ENCODE measurements around the gene MCOLN2. TPM values are rescaled to one million over a fixed set of nuclear protein-coding genes. Genes with fewer than 3 reads are reported as not detected.
A peak's percentile ranks its signal among the peaks of the same experiment; 100 is the strongest.
"Not testable (repeated sequence)": the region's sequence is repeated elsewhere in the genome, so short reads cannot be mapped to it uniquely, and the experiment has no call there.

The MCOLN2 gene
- total RNA-seq, 2 experiments from 2014 or later, result 9.7 TPM

- H3K9me3 Mint-ChIP-seq, result no peaks in the 10 kb centered on the region
- intact Hi-C loops (cut with DNase I, micrococcal nuclease), result no loop called here
- H3K27ac Mint-ChIP-seq, result no peak overlapping the region
- H3K27me3 Mint-ChIP-seq, result no peaks in the 10 kb centered on the region
- Histone ChIP-seq H3K9me3 (ENCODE audit: control insufficient read depth in 1 of 2, insufficient read depth in 1 of 2, low read length in 2 of 2) (no peaks in the 10 kb centered on the region), H3K36me3 (ENCODE audit: insufficient read depth, low read length) (no peaks in the 10 kb centered on the region), H3K4me1 (ENCODE audit: insufficient read depth, low read length) (peaks cover 5% of the 10 kb centered on the region), H3K27me3 (ENCODE audit: control insufficient read depth in 1 of 2, insufficient read depth in 2 of 2, low read length in 2 of 2) (no peaks in the 10 kb centered on the region), H3K27ac (ENCODE audit: low read depth in 1 of 2, low read length in 2 of 2) (no peak overlapping the region), H3K4me3 (ENCODE audit: low read length) (no peak overlapping the region)
- ChIA-PET POLR2A (no interaction called here), CTCF (interaction anchor here (1.6 kb wide), 1 partner anchor 78 kb away, joined by 4 read pairs; no protein-coding TSS in a partner anchor)
- no peak for DNase-seq
- H3K36me3 Mint-ChIP-seq (ENCODE audit: low read depth), result no peaks in the 10 kb centered on the region
- TF ChIP-seq CTCF (IDR thresholded peaks at IDR 0.05), result no peak
- H3K4me3 Mint-ChIP-seq, result no peak overlapping the region
- H3K4me1 Mint-ChIP-seq (ENCODE audit: low read depth), result peaks cover 8% of the 10 kb centered on the region
- no peak for ATAC-seq (ENCODE audit: poor library complexity)
Measured at GRCh38 chr1:85022700-85023099, 25.8 kb upstream of the MCOLN2 start.

GRCh38 chr1:85019994-85020393 is 23.1 kb upstream of the MCOLN2 start:
- Histone ChIP-seq H3K9me3 (ENCODE audit: control insufficient read depth in 1 of 2, insufficient read depth in 1 of 2, low read length in 2 of 2) (no peaks in the 10 kb centered on the region), H3K4me3 (ENCODE audit: low read length) (no peak overlapping the region), H3K4me1 (ENCODE audit: insufficient read depth, low read length) (no peaks in the 10 kb centered on the region), H3K27me3 (ENCODE audit: control insufficient read depth in 1 of 2, insufficient read depth in 2 of 2, low read length in 2 of 2) (no peaks in the 10 kb centered on the region), H3K36me3 (ENCODE audit: insufficient read depth, low read length) (no peaks in the 10 kb centered on the region), H3K27ac (ENCODE audit: low read depth in 1 of 2, low read length in 2 of 2) (no peak overlapping the region)
- POLR2A ChIA-PET, result interaction anchor here (1.3 kb wide), 1 partner anchor 14 kb away, joined by 3 read pairs; no protein-coding TSS in a partner anchor
- CTCF ChIA-PET, result interaction anchor here (1.4 kb wide), 1 partner anchor 75 kb away, joined by 3 read pairs; no protein-coding TSS in a partner anchor
- no peaks in the 10 kb centered on the region for H3K4me1 Mint-ChIP-seq (ENCODE audit: low read depth)
- no peaks in the 10 kb centered on the region for H3K9me3 Mint-ChIP-seq
- intact Hi-C loops (cut with DNase I, micrococcal nuclease), result no loop called here
- no peak for TF ChIP-seq CTCF (IDR thresholded peaks at IDR 0.05)
- no peaks in the 10 kb centered on the region for H3K36me3 Mint-ChIP-seq (ENCODE audit: low read depth)
- DNase-seq (no peak), ATAC-seq (ENCODE audit: poor library complexity) (no peak)
- H3K27ac Mint-ChIP-seq, result no peak overlapping the region
- H3K27me3 Mint-ChIP-seq, result no peaks in the 10 kb centered on the region
- no peak overlapping the region for H3K4me3 Mint-ChIP-seq

GRCh38 chr1:85015826-85016225 is 18.9 kb upstream of the MCOLN2 start:
- ChIA-PET CTCF (interaction anchor here (0.7 kb wide), 1 partner anchor 48 kb away, joined by 3 read pairs; no protein-coding TSS in a partner anchor), POLR2A (no interaction called here)
- Mint-ChIP-seq H3K4me1 (ENCODE audit: low read depth) (no peaks in the 10 kb centered on the region), H3K36me3 (ENCODE audit: low read depth) (no peaks in the 10 kb centered on the region), H3K4me3 (no peak overlapping the region), H3K9me3 (no peaks in the 10 kb centered on the region), H3K27ac (no peak overlapping the region), H3K27me3 (peaks cover 8% of the 10 kb centered on the region)
- intact Hi-C loops (cut with DNase I, micrococcal nuclease), result no loop called here
- ATAC-seq (ENCODE audit: poor library complexity), result no peak
- Histone ChIP-seq H3K27ac (ENCODE audit: low read depth in 1 of 2, low read length in 2 of 2) (no peak overlapping the region), H3K36me3 (ENCODE audit: insufficient read depth, low read length) (no peaks in the 10 kb centered on the region), H3K9me3 (ENCODE audit: control insufficient read depth in 1 of 2, insufficient read depth in 1 of 2, low read length in 2 of 2) (no peaks in the 10 kb centered on the region), H3K4me3 (ENCODE audit: low read length) (no peak overlapping the region), H3K4me1 (ENCODE audit: insufficient read depth, low read length) (no peaks in the 10 kb centered on the region), H3K27me3 (ENCODE audit: control insufficient read depth in 1 of 2, insufficient read depth in 2 of 2, low read length in 2 of 2) (no peaks in the 10 kb centered on the region)
- no peak for DNase-seq
- no peak for TF ChIP-seq CTCF (IDR thresholded peaks at IDR 0.05)

GRCh38 chr1:85005641-85006040 is 8.7 kb upstream of the MCOLN2 start:
- H3K27ac ChIP-seq (ENCODE audit: low read depth in 1 of 2, low read length in 2 of 2); H3K27me3 ChIP-seq (ENCODE audit: control insufficient read depth in 1 of 2, insufficient read depth in 2 of 2, low read length in 2 of 2); H3K4me1 Mint-ChIP-seq (ENCODE audit: low read depth); ATAC-seq (ENCODE audit: poor library complexity); H3K27ac Mint-ChIP-seq; H3K4me1 ChIP-seq (ENCODE audit: insufficient read depth, low read length); H3K4me3 Mint-ChIP-seq; intact Hi-C loops (cut with DNase I, micrococcal nuclease); H3K36me3 Mint-ChIP-seq (ENCODE audit: low read depth); H3K4me3 ChIP-seq (ENCODE audit: low read length); H3K36me3 ChIP-seq (ENCODE audit: insufficient read depth, low read length); CTCF ChIA-PET: not testable (repeated sequence)
- Mint-ChIP-seq H3K27me3 (peaks cover 34% of the 10 kb centered on the region), H3K9me3 (peaks cover 17% of the 10 kb centered on the region)
- H3K9me3 ChIP-seq (ENCODE audit: control insufficient read depth in 1 of 2, insufficient read depth in 1 of 2, low read length in 2 of 2), result peaks cover 8 to 12% of the 10 kb centered on the region in 2 experiments
- POLR2A ChIA-PET, result interaction anchor here (0.6 to 1.3 kb wide), 3 partner anchors 14 to 250 kb away, joined by 3 read pairs; no protein-coding TSS in a partner anchor
- peak in 1 of 14 experiments; percentile 48 for DNase-seq

Measured in CD4-positive, alpha-beta T cell (primary cell).